SK-N-SH (cell line): ENCODE data around the gene ISLR.

Experiments used
- CHD2 ChIP-seq: fragments of 150-350 bp; IDR thresholded peaks from 2 replicates; pipeline ENCODE4 v1.6.1; 2018; ENCODE audit warnings: low read length; ENCODE audit not compliant: partially characterized antibody
- CTCF ChIP-seq: fragments of 200-600 bp; sonication (generic); IDR thresholded peaks from 2 replicates; pipeline ENCODE4 v1.6.1; 2017; ENCODE audit warnings: antibody characterized with exemption, mild to moderate bottlenecking, moderate library complexity
- ELF1 ChIP-seq: IDR thresholded peaks from 2 replicates; pipeline ENCODE4 v1.4.0; 2012
- TAF1 ChIP-seq: IDR thresholded peaks from 2 replicates; pipeline ENCODE4 v1.6.1; 2012; ENCODE audit warnings: low read depth, mild to moderate bottlenecking, low read length, moderate library complexity, borderline replicate concordance
- USF2 ChIP-seq: fragments of 150-350 bp; IDR thresholded peaks from 2 replicates; pipeline ENCODE4 v1.6.1; 2017; ENCODE audit warnings: antibody characterized with exemption, low read length, low read depth, borderline replicate concordance

GRCh38 chr15:74206801-74207281 lies 33.3 kb downstream of the ISLR start:
- no peak for TF ChIP-seq CTCF
- TF ChIP-seq ELF1, result no peak
- no peak for TF ChIP-seq TAF1
- no peak for TF ChIP-seq USF2
- no peak for TF ChIP-seq CHD2
